Psoas muscle (tissue), 8 donors: Measurements from ENCODE around the gene SLC34A3. TPM values are rescaled to one million over a fixed set of nuclear protein-coding genes. Genes with fewer than 3 reads are reported as not detected.

Experiments used
- ATAC-seq, 4 donors: fragments of 200-7000 bp; cut with Tn5 transposase; one replicate each; pipeline ENCODE4 v1.9.1; 2020; ENCODE audit warnings: moderate library complexity in 3 of 4, mild to moderate bottlenecking in 2 of 4
- DNase-seq, 2 donors: peaks; one replicate each; pipeline ENCODE4 v3.0.0-alpha.2; 2020
- H3K27ac ChIP-seq: fragments of 200-600 bp; one replicate; pipeline ENCODE4 v1.8.0; 2022
- H3K27me3 ChIP-seq, 3 donors: fragments of 200-600 bp in 1 of 3; one replicate each; pipeline versions ENCODE4 v1.6.1 to v1.8.0; 2013 to 2022; ENCODE audit warnings: low read length in 2 of 3, mild to moderate bottlenecking in 2 of 3, moderate library complexity in 1 of 3; ENCODE audit not compliant: insufficient read depth in 3 of 3
- H3K36me3 ChIP-seq, 2 donors: fragments of 200-600 bp in 1 of 2; one replicate each; pipeline versions ENCODE4 v1.6.1 to v1.8.0; 2013 to 2022; ENCODE audit warnings: low read depth in 1 of 2, mild to moderate bottlenecking in 1 of 2, moderate library complexity in 1 of 2; ENCODE audit not compliant: insufficient read depth in 1 of 2
- H3K4me1 ChIP-seq: fragments of 200-600 bp; one replicate; pipeline ENCODE4 v1.8.0; 2022
- H3K4me3 ChIP-seq: fragments of 200-600 bp; one replicate; pipeline ENCODE4 v1.8.0; 2022; ENCODE audit warnings: mild to moderate bottlenecking
- H3K9me3 ChIP-seq: fragments of 200-600 bp; one replicate; pipeline ENCODE4 v1.8.0; 2022
- CTCF ChIP-seq: fragments of 200-600 bp; IDR thresholded peaks from one replicate; pipeline ENCODE4 v1.8.0; 2022; ENCODE audit warnings: antibody characterized with exemption
- WGBS, 3 donors: extraction: QIAGEN DNeasy Blood & Tissue Kit; methylation state at CpG; one replicate each; pipeline versions ENCODE4 v1.1.6 to v1.1.7; 2013; 5-methylcytosine and 5-hydroxymethylcytosine counted together
- intact Hi-C, 2 donors: fragments of 100-400 bp; cut with DNase I; formaldehyde crosslinking; loops; one replicate each; pipeline versions ENCODE4 v1.11.0 to v1.14.2; 2022
- long read RNA-seq, 2 donors: library from polyadenylated mRNA; unstranded; transcript quantifications; one replicate each; pipeline ENCODE4 v2.0.0, GENCODE V29; 2021
- polyA plus RNA-seq, 3 donors: library from polyadenylated mRNA; stranded (reverse); fragments of 200-250 nt; gene quantifications; one replicate each; pipeline ENCODE4 v1.2.3, GENCODE V29; 2013
- total RNA-seq, 4 donors: library from RNA; stranded (reverse); fragmentation: NEBNext Ultra II Directional in 2 of 4; extraction: Animal tissue kit (Norgen Biotek cat#: 25700) in 2 of 4; gene quantifications; one replicate each; pipeline versions ENCODE4 v1.2.1 to v1.2.4, GENCODE V29; 2021 to 2023
- donor health status: healthy with polysubstance abuse.
- donor health status: DM: no; HTN: no; CAD: no; lungs with moderate emphysema.
- donor health status: Bipolar disorder and iron deficiency.
- donor health status: healthy.
- donor health status: DM: yes; HTN: yes; CAD: no.
- donor health status: DM: no; HTN: no; CAD: no.
- donor health status: DM: no; HTN: no; CAD: no.
- donor health status: DM: yes; HTN: yes; CAD: no.

SLC34A3 gene
- not detected for total RNA-seq
- polyA plus RNA-seq, result not detected
- long read RNA-seq, donor 1, result 0 reads
- long read RNA-seq, donor 2, result 0 reads

GRCh38 chr9:137230705-137231371 lies at the start of gene SLC34A3:
Gene SLC34A3 (plus strand): TSS chr9:137230901. CDS start chr9:137231703, 802 bp downstream.
- H3K4me1 ChIP-seq, result peaks cover under 1% of the 10 kb centered on the region
- WGBS, 3 donors, result 63 to 68% (median 65%) methylated on average over 14 of the region's 14 CpGs
- intact Hi-C loops, result no loop called here
- DNase-seq, result no peak
- no peak within 1 kb of the TSS for H3K27ac ChIP-seq
- no peak for TF ChIP-seq CTCF
- ATAC-seq, result no peak
- H3K9me3 ChIP-seq, result no peaks in the 10 kb centered on the region
- H3K4me3 ChIP-seq, result no peak within 1 kb of the TSS
- peaks cover 0 to 32% (median 15%) of the 10 kb centered on the region in 3 donors for H3K27me3 ChIP-seq
- H3K36me3 ChIP-seq, result no peaks in the 10 kb centered on the region

- DNase-seq (no peak), ATAC-seq (no peak)
- Histone ChIP-seq H3K27me3 (no peaks in the 10 kb centered on the region), H3K4me1 (peaks cover 11% of the 10 kb centered on the region), H3K4me3 (no peak overlapping the region), H3K27ac (no peak overlapping the region), H3K36me3 (peaks cover 3 to 87% of the 10 kb centered on the region in 2 donors), H3K9me3 (no peaks in the 10 kb centered on the region)
- WGBS, 3 donors, result 93 to 95% (median 94%) methylated on average over 22 of the region's 22 CpGs
- intact Hi-C loops, result no loop called here
- TF ChIP-seq CTCF, result no peak
Measured at GRCh38 chr9:137181680-137182079, 49.0 kb upstream of the SLC34A3 start.

DNA sequence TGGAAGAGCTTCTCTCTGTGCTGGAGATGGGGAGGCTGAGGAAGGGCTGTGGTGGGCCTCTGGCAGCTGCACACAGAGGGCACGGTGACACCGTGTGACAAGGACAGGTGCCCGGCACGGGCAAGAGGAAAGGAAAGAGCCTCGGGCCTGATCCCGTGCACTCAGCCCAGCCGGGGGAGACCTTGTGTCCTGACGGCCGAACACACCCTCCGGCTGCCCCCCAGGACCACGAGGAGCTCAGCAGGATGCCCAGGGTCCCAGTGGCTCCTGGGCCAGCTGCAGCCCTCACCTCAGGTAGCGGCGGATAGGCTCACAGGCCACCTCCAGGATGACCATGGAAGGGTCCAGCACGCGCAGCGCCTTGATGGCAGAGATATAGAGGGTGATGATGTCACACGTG lies 47.9 kb upstream of the SLC34A3 start:
- intact Hi-C loops, result no loop called here
- no peak for ATAC-seq
- Histone ChIP-seq H3K9me3 (no peaks in the 10 kb centered on the region), H3K27ac (no peak overlapping the region), H3K36me3 (peaks cover 3 to 84% of the 10 kb centered on the region in 2 donors), H3K4me1 (peaks cover 22% of the 10 kb centered on the region), H3K27me3 (no peaks in the 10 kb centered on the region), H3K4me3 (no peak overlapping the region)
- no peak for TF ChIP-seq CTCF
- no peak for DNase-seq
- WGBS, 3 donors, result 87 to 95% (median 89%) methylated on average over 17 of the region's 17 CpGs

- Histone ChIP-seq H3K4me3 (no peak overlapping the region), H3K36me3 (peaks cover 3 to 71% of the 10 kb centered on the region in 2 donors), H3K4me1 (peaks cover 23% of the 10 kb centered on the region), H3K27ac (no peak overlapping the region), H3K27me3 (no peaks in the 10 kb centered on the region), H3K9me3 (no peaks in the 10 kb centered on the region)
- WGBS, 3 donors, result 92 to 96% (median 94%) methylated on average over 27 of the region's 27 CpGs
- DNase-seq (no peak), ATAC-seq (no peak)
- TF ChIP-seq CTCF, result no peak
- intact Hi-C loops, result no loop called here
Measured at GRCh38 chr9:137183980-137184595, 46.6 kb upstream of the SLC34A3 start.
